SK-N-SH (cell line): Measurements from ENCODE around the gene SEC16B. TPM values are rescaled to one million over a fixed set of nuclear protein-coding genes. Genes with fewer than 3 reads are reported as not detected.

ENCODE experiments used
- CTCF ChIA-PET: fragments of 300-600, 350-600 bp; formaldehyde crosslinking; extraction: SDS; loops from one replicate; lab custom pipeline; 2021; lab: Yijun Ruan, JAX
- POLR2A ChIA-PET: fragments of 350-600 bp; sonication (Branson Sonifier 250); formaldehyde crosslinking; extraction: SDS; loops from one replicate; lab custom pipeline; 2020; ENCODE audit warnings: antibody characterized with exemption, inconsistent platforms; lab: Yijun Ruan, JAX
- DNase-seq: peaks from one replicate; pipeline ENCODE4 v3.0.0; 2012
- H2AFZ ChIP-seq: fragments of 200-600 bp; sonication (generic); 2 replicates; pipeline ENCODE4 v1.8.1; 2016; ENCODE audit warnings: antibody characterized with exemption, mild to moderate bottlenecking, low read depth
- H3F3A ChIP-seq: fragments of 200-600 bp; sonication (generic); replicated peaks from 2 replicates; pipeline ENCODE3; 2016; ENCODE audit warnings: antibody characterized with exemption, mild to moderate bottlenecking; ENCODE audit not compliant: insufficient read depth
- H3K27ac ChIP-seq, 2 experiments: fragments of 200-500 bp in 1 of 2; fragments of 200-600 bp in 1 of 2; sonication (Bioruptor generic) in 1 of 2; sonication (generic), shearing (Covaris generic) in 1 of 2; 2 replicates each; pipeline versions ENCODE4 v1.5.1 to v1.6.1; 2014 to 2016; ENCODE audit warnings: low read depth in 2 of 2, inconsistent platforms in 1 of 2, low read length in 1 of 2, mild to moderate bottlenecking in 1 of 2, mixed read lengths in 1 of 2
- H3K27me3 ChIP-seq: fragments of 200-600 bp; sonication (generic), shearing (Covaris generic); 2 replicates; pipeline ENCODE4 v1.6.1; 2016; ENCODE audit warnings: mixed run types; ENCODE audit not compliant: insufficient read depth
- H3K36me3 ChIP-seq, 2 experiments: fragments of 200-500 bp in 1 of 2; fragments of 200-600 bp in 1 of 2; sonication (Bioruptor generic) in 1 of 2; sonication (generic) in 1 of 2; replicated peaks in 1 of 2; 2 replicates each; pipeline versions ENCODE3 to v1.5.1; 2014 to 2016; ENCODE audit warnings: low read length in 1 of 2, mild to moderate bottlenecking in 1 of 2; ENCODE audit not compliant: insufficient read depth in 2 of 2, control insufficient read depth in 1 of 2
- H3K4me1 ChIP-seq, 2 experiments: fragments of 200-500 bp in 1 of 2; fragments of 200-600 bp in 1 of 2; sonication (Bioruptor generic) in 1 of 2; sonication (generic), shearing (Covaris generic) in 1 of 2; 2 replicates each; pipeline versions ENCODE4 v1.5.1 to v1.6.1; 2014 to 2016; ENCODE audit warnings: low read depth in 1 of 2, low read length in 1 of 2, mixed run types in 1 of 2; ENCODE audit not compliant: insufficient read depth in 2 of 2, control insufficient read depth in 1 of 2
- H3K4me2 ChIP-seq: fragments of 200-600 bp; sonication (generic), shearing (Covaris generic); 2 replicates; pipeline ENCODE4 v1.6.1; 2017; ENCODE audit warnings: mixed run types
- H3K4me3 ChIP-seq, 2 experiments: fragments of 200-500 bp in 1 of 2; fragments of 200-600 bp in 1 of 2; sonication (Bioruptor generic) in 1 of 2; sonication (generic), shearing (Covaris generic) in 1 of 2; 2 replicates each; pipeline versions ENCODE4 v1.5.1 to v1.8.1; 2014 to 2016; ENCODE audit warnings: low read depth in 2 of 2, inconsistent platforms in 1 of 2, low read length in 1 of 2, mild to moderate bottlenecking in 1 of 2, mixed read lengths in 1 of 2, moderate library complexity in 1 of 2
- H3K79me2 ChIP-seq: fragments of 200-600 bp; sonication (generic); 2 replicates; pipeline ENCODE4 v1.8.1; 2017; ENCODE audit warnings: mild to moderate bottlenecking; ENCODE audit not compliant: insufficient read depth
- H3K9ac ChIP-seq: fragments of 200-600 bp; sonication (generic); 2 replicates; pipeline ENCODE4 v1.6.1; 2017; ENCODE audit warnings: mixed run types
- H3K9me2 ChIP-seq: fragments of 200-600 bp; sonication (generic); 2 replicates; pipeline ENCODE4 v1.6.1; 2017; ENCODE audit warnings: mixed run types
- H3K9me3 ChIP-seq: fragments of 200-600 bp; sonication (generic); 2 replicates; pipeline ENCODE4 v1.6.1; 2017; ENCODE audit warnings: mixed run types, mild to moderate bottlenecking, moderate library complexity
- H4K20me1 ChIP-seq: fragments of 200-600 bp; sonication (generic); 2 replicates; pipeline ENCODE4 v1.6.1; 2017; ENCODE audit warnings: mild to moderate bottlenecking, mixed run types; ENCODE audit not compliant: insufficient read depth
- CHD2 ChIP-seq: fragments of 150-350 bp; IDR thresholded peaks from 2 replicates; pipeline ENCODE4 v1.6.1; 2018; ENCODE audit warnings: low read length; ENCODE audit not compliant: partially characterized antibody
- ELF1 ChIP-seq: IDR thresholded peaks from 2 replicates; pipeline ENCODE4 v1.4.0; 2012
- EZH2phosphoT487 ChIP-seq: fragments of 200-600 bp; sonication (generic); IDR thresholded peaks from 2 replicates; pipeline ENCODE4 v1.6.1; 2017; ENCODE audit warnings: low read depth, mixed run types, mild to moderate bottlenecking, antibody characterized with exemption, moderate library complexity, borderline replicate concordance
- FOSL2 ChIP-seq: IDR thresholded peaks from 2 replicates; pipeline ENCODE4 v1.4.0; 2012; ENCODE audit warnings: low read depth, mild to moderate bottlenecking, moderate library complexity, borderline replicate concordance
- FOXJ3 ChIP-seq: sonication (generic); formaldehyde crosslinking; IDR thresholded peaks from 2 replicates; pipeline ENCODE4 v1.5.1; 2020; ENCODE audit warnings: mild to moderate bottlenecking, missing genetic modification reagents
- FOXM1 ChIP-seq: IDR thresholded peaks from 2 replicates; pipeline ENCODE4 v1.4.0; 2012; ENCODE audit warnings: low read depth, mild to moderate bottlenecking
- JUND ChIP-seq: IDR thresholded peaks from 2 replicates; pipeline ENCODE4 v1.4.0; 2012
- MEF2A ChIP-seq: IDR thresholded peaks from 2 replicates; pipeline ENCODE4 v1.4.0; 2012; ENCODE audit warnings: low read depth, borderline replicate concordance
- MXI1 ChIP-seq: IDR thresholded peaks from 2 replicates; pipeline ENCODE4 v1.6.1; 2012; ENCODE audit warnings: mild to moderate bottlenecking, low read depth, low read length, improper control_type of control experiment
- NFIC ChIP-seq: IDR thresholded peaks from 2 replicates; pipeline ENCODE4 v1.4.0; 2012; ENCODE audit warnings: borderline replicate concordance
- PBX3 ChIP-seq: IDR thresholded peaks from 2 replicates; pipeline ENCODE4; 2012
- POLR2AphosphoS5 ChIP-seq: IDR thresholded peaks from 2 replicates; pipeline ENCODE4 v1.6.1; 2012; ENCODE audit warnings: low read depth, low read length
- SIN3A ChIP-seq: IDR thresholded peaks from 2 replicates; pipeline ENCODE4 v1.6.1; 2012; ENCODE audit warnings: low read depth, mild to moderate bottlenecking, low read length, moderate library complexity, borderline replicate concordance
- TAF1 ChIP-seq: IDR thresholded peaks from 2 replicates; pipeline ENCODE4 v1.6.1; 2012; ENCODE audit warnings: low read depth, mild to moderate bottlenecking, low read length, moderate library complexity, borderline replicate concordance
- TCF12 ChIP-seq: IDR thresholded peaks from 2 replicates; pipeline ENCODE4 v1.4.0; 2012
- USF1 ChIP-seq: IDR thresholded peaks from 2 replicates; pipeline ENCODE4 v1.4.0; 2012; ENCODE audit warnings: low read depth, borderline replicate concordance
- USF2 ChIP-seq: fragments of 150-350 bp; IDR thresholded peaks from 2 replicates; pipeline ENCODE4 v1.6.1; 2017; ENCODE audit warnings: antibody characterized with exemption, low read length, low read depth, borderline replicate concordance
- YY1 ChIP-seq: IDR thresholded peaks from 2 replicates; pipeline ENCODE4 v1.4.0; 2012; ENCODE audit warnings: low read depth, mild to moderate bottlenecking
- WGBS: methylation state at CpG from one replicate; pipeline ENCODE4 v1.1.6; 2017; ENCODE audit warnings: low lambda C conversion rate; 5-methylcytosine and 5-hydroxymethylcytosine counted together
- polyA plus RNA-seq, 3 experiments: library from polyadenylated mRNA; depleted of rRNA; stranded (reverse); fragments of >200 nt; gene quantifications; 2 replicates each; pipeline ENCODE4 v1.2.3, GENCODE V29; 2012

SEC16B gene
- polyA plus RNA-seq, 1 of the 3 experiments (the other 2 are of a cell fraction) = 0.31 TPM

- 22% methylated on average over 3 of the region's 3 CpGs for WGBS
- POLR2A ChIA-PET = no interaction called here
- TF ChIP-seq PBX3 (no peak), EZH2phosphoT487 (no peak), ELF1 (no peak), YY1 (no peak), POLR2AphosphoS5 (no peak)
- Histone ChIP-seq H3K36me3 (no peaks in the 10 kb centered on the region), H3K4me3 (no peak overlapping the region), H3K9me3 (no peaks in the 10 kb centered on the region), H3K27me3 (no peaks in the 10 kb centered on the region; the same call in 1 of the 2 replicates), H3K4me1 (no peaks in the 10 kb centered on the region), H4K20me1 (no peaks in the 10 kb centered on the region), H3F3A (no peaks in the 10 kb centered on the region), H2AFZ (no peak overlapping the region), H3K27ac (no peak overlapping the region), H3K4me2 (no peak overlapping the region), H3K9me2 (no peaks in the 10 kb centered on the region), H3K9ac (no peak overlapping the region), H3K79me2 (no peaks in the 10 kb centered on the region)
- no peak for DNase-seq
- CTCF ChIA-PET = interaction anchor here (4.9 kb wide), 1 partner anchor 23 kb away, joined by 24 read pairs; no protein-coding TSS in a partner anchor
Measured at GRCh38 chr1:177923441-177923840, 46.4 kb downstream of the SEC16B start.

- H3K4me1 ChIP-seq = no peaks in the 10 kb centered on the region
- CTCF ChIA-PET = interaction anchor here (0.8 to 4.9 kb wide), 2 partner anchors 24 to 41 kb away, joined by 3 to 24 read pairs; no protein-coding TSS in a partner anchor
- POLR2A ChIA-PET = no interaction called here
- no peak overlapping the region for H3K9ac ChIP-seq
- no peak overlapping the region for H3K27ac ChIP-seq
- no peaks in the 10 kb centered on the region for H3K36me3 ChIP-seq
- no peak overlapping the region for H2AFZ ChIP-seq
- H3F3A ChIP-seq = no peaks in the 10 kb centered on the region
- no peaks in the 10 kb centered on the region for H3K9me3 ChIP-seq
- H4K20me1 ChIP-seq = no peaks in the 10 kb centered on the region
- H3K4me3 ChIP-seq = no peak overlapping the region
- H3K9me2 ChIP-seq = no peaks in the 10 kb centered on the region
- no peak for TF ChIP-seq MXI1
- TF ChIP-seq PBX3 = no peak
- no peak for TF ChIP-seq ELF1
- TF ChIP-seq SIN3A = no peak
- TF ChIP-seq POLR2AphosphoS5 = no peak
- no peak for TF ChIP-seq CHD2
- DNase-seq = no peak
- 40% methylated on average over 3 of the region's 3 CpGs for WGBS
- H3K79me2 ChIP-seq = no peaks in the 10 kb centered on the region
- H3K4me2 ChIP-seq = no peak overlapping the region
- no peaks in the 10 kb centered on the region; the same call in 1 of the 2 replicates for H3K27me3 ChIP-seq
Measured at GRCh38 chr1:177922209-177922608, 47.6 kb downstream of the SEC16B start.

GRCh38 chr1:177921590-177921989, 48.3 kb downstream of the SEC16B start:
- WGBS = 49% methylated on average over 4 of the region's 4 CpGs
- no peaks in the 10 kb centered on the region for H4K20me1 ChIP-seq
- no peaks in the 10 kb centered on the region; the same call in 1 of the 2 replicates for H3K27me3 ChIP-seq
- no peaks in the 10 kb centered on the region for H3K4me1 ChIP-seq
- H3K9me3 ChIP-seq = no peaks in the 10 kb centered on the region
- no peak overlapping the region for H3K4me3 ChIP-seq
- ChIA-PET CTCF (interaction anchor here (0.9 to 4.9 kb wide), 2 partner anchors 12 to 24 kb away, joined by 4 to 24 read pairs; no protein-coding TSS in a partner anchor), POLR2A (no interaction called here)
- no peak overlapping the region for H2AFZ ChIP-seq
- H3K27ac ChIP-seq = no peak overlapping the region
- no peaks in the 10 kb centered on the region for H3K9me2 ChIP-seq
- no peaks in the 10 kb centered on the region for H3K36me3 ChIP-seq
- no peak for DNase-seq
- H3K79me2 ChIP-seq = no peaks in the 10 kb centered on the region
- H3F3A ChIP-seq = no peaks in the 10 kb centered on the region
- no peak overlapping the region for H3K4me2 ChIP-seq
- no peak overlapping the region for H3K9ac ChIP-seq
- TF ChIP-seq TAF1 (no peak), FOXJ3 (CRISPR knock-in tag) (no peak), JUND (no peak), FOXM1 (no peak), USF2 (no peak), USF1 (no peak), NFIC (no peak), FOSL2 (no peak), PBX3 (no peak), TCF12 (no peak), MEF2A (no peak), CHD2 (no peak)
